GM12873 (cell line): ENCODE data around the gene DRD5.
A peak's percentile ranks its signal among the peaks of the same experiment; 100 is the strongest.

Experiments
- TF ChIP-seq, protein P1 (sequence below): IDR thresholded peaks from 2 replicates; pipeline ENCODE4 v1.5.1; 2012; ENCODE audit warnings: low read depth, mild to moderate bottlenecking, moderate library complexity, low read length, control low read depth; ENCODE audit not compliant: insufficient read depth; ENCODE audit errors: missing control alignments

DRD5 gene

DNA sequence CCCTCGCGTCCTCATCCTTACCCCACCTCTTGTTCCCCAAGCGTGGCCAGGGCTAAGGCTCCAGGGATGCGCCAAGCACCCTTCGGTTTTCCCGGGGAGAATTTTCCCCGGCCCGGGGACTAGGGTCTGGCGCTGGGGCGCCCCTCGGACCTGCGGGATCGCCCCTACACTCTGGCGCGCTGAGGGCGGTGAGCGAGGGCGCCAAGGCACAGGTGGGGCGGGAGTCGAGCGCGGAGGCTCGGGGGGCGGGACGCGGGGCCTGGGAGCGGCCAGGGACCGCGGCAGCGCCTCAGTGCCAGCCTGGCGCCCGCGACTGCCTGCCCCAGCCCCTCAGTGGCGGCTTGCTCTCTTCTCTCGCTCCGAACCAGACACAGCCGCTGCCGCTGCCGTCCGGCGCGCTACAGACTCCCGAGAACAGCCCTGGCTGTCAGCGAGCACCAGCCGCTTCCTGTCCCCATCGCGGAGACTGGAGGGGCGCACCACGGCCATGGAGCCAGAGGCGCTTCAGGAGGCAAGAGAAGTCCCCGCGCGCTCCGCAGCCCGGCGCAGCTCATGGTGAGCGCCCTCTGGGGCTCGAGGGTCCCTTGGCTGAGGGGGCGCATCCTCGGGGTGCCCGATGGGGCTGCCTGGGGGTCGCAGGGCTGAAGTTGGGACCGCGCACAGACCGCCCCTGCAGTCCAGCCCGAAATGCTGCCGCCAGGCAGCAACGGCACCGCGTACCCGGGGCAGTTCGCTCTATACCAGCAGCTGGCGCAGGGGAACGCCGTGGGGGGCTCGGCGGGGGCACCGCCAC, at the start of gene DRD5:
DRD5 (plus strand) TSS at position 292 of the 793 bp plus-strand sequence; CDS start at position 688, 396 bp downstream.
- TF ChIP-seq, protein P1, sequence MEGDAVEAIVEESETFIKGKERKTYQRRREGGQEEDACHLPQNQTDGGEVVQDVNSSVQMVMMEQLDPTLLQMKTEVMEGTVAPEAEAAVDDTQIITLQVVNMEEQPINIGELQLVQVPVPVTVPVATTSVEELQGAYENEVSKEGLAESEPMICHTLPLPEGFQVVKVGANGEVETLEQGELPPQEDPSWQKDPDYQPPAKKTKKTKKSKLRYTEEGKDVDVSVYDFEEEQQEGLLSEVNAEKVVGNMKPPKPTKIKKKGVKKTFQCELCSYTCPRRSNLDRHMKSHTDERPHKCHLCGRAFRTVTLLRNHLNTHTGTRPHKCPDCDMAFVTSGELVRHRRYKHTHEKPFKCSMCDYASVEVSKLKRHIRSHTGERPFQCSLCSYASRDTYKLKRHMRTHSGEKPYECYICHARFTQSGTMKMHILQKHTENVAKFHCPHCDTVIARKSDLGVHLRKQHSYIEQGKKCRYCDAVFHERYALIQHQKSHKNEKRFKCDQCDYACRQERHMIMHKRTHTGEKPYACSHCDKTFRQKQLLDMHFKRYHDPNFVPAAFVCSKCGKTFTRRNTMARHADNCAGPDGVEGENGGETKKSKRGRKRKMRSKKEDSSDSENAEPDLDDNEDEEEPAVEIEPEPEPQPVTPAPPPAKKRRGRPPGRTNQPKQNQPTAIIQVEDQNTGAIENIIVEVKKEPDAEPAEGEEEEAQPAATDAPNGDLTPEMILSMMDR: no peak

GRCh38 chr4:9735515-9735914, 45.9 kb upstream of the DRD5 start:
- TF ChIP-seq, protein P1: no peak

GRCh38 chr4:9745782-9746181, 35.7 kb upstream of the DRD5 start:
- TF ChIP-seq, protein P1: no peak

DNA sequence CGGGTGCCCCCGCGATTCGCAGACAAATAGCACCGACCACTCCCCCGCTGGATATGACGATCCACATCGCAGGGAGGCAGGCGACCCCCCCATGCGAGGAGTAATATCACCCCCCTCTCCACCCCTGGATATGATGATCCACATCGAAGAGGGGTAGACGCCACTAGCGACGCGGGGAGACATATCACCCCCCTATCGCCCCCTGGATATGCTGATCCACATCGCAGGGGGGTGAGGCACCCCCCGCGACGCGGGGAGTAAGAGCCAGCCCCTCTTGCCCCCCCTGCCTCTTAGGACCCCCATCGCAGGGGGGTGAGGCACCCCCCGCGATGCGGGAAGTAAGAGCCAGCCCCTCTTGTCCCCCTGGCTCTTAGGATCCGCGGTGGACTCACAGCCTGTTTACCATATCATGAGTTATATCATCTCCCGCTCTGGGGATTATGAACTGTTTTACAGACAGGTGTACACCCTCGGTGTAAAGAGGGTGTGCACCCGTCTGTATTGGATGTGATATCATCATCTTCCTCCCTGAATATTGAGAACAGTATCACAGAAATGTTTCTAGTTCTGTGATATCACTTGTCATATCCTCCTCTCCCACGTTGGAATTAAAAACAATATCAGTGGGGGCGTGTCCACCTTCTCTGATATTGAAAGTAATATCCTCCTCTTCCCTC, 22.7 kb upstream of the DRD5 start:
- TF ChIP-seq, protein P1: no peak

GRCh38 chr4:9762823-9763475, 18.5 kb upstream of the DRD5 start:
- TF ChIP-seq, protein P1: peak; percentile 83

GRCh38 chr4:9764155-9764696, 17.2 kb upstream of the DRD5 start:
- TF ChIP-seq, protein P1: no peak

- TF ChIP-seq, protein P1: peak; percentile 68
These were observed 16.3 kb upstream of the DRD5 start for GRCh38 chr4:9765091-9765490.
